Testis (tissue), 3 donors: Measurements from ENCODE around the gene ARHGAP30. TPM values are rescaled to one million over a fixed set of nuclear protein-coding genes. Genes with fewer than 3 reads are reported as not detected.
A peak's percentile ranks its signal among the peaks of the same experiment; 100 is the strongest.

Experiments
- DNase-seq: peaks from one replicate; pipeline ENCODE4 v3.0.0-alpha.2; 2019
- H3K27ac ChIP-seq, 2 donors: fragments of 200-600 bp; sonication (generic); one replicate each; pipeline ENCODE4 v1.5.1; 2019
- H3K27me3 ChIP-seq: fragments of 200-600 bp; sonication (generic); one replicate; pipeline ENCODE4 v1.5.1; 2019
- H3K36me3 ChIP-seq: fragments of 200-600 bp; sonication (generic); one replicate; pipeline ENCODE4 v1.5.1; 2017; ENCODE audit warnings: low read depth; ENCODE audit errors: missing control alignments
- H3K4me1 ChIP-seq: fragments of 200-600 bp; sonication (generic); one replicate; pipeline ENCODE4 v1.5.1; 2019
- H3K4me3 ChIP-seq, 2 donors: fragments of 200-600 bp; sonication (generic); one replicate each; pipeline ENCODE4 v1.5.1; 2017 to 2019
- H3K9me3 ChIP-seq: fragments of 200-600 bp; sonication (generic); one replicate; pipeline ENCODE4 v1.5.1; 2017
- CTCF ChIP-seq, 3 experiments: fragments of 450-650 bp in 2 of 3; fragments of 200-600 bp in 1 of 3; sonication (generic) in 1 of 3; IDR thresholded peaks; one replicate each; pipeline ENCODE4 v1.5.1; 2016 to 2019; ENCODE audit warnings: antibody characterized with exemption in 3 of 3, mild to moderate bottlenecking in 2 of 3, moderate library complexity in 1 of 3
- POLR2A ChIP-seq: fragments of 450-650 bp; IDR thresholded peaks from one replicate; pipeline ENCODE4 v1.6.1; 2017; ENCODE audit warnings: antibody characterized with exemption, mild to moderate bottlenecking, moderate library complexity
- WGBS, 2 donors: methylation state at CpG; one replicate each; pipeline ENCODE4 v1.1.5; 2018; 5-methylcytosine and 5-hydroxymethylcytosine counted together
- intact Hi-C: fragments of 100-400 bp; cut with DNase I; formaldehyde crosslinking; loops from one replicate; pipeline ENCODE4 v1.15.1; 2023; ENCODE audit warnings: low total_unique reads
- polyA plus RNA-seq: library from polyadenylated mRNA; stranded (reverse); fragments of 350-450 nt; fragmentation: Illumina TruSeq; extraction: RNeasy Lipid Tissue Mini Kit (QIAGEN cat#74804); gene quantifications from one replicate; pipeline ENCODE4 v1.2.3, GENCODE V29; 2014; ENCODE audit warnings: low read depth, low replicate concordance; ENCODE audit not compliant: insufficient read depth
- total RNA-seq, 2 donors: library from RNA; depleted of rRNA; stranded (reverse); fragments of >200 nt; gene quantifications; one replicate each; pipeline ENCODE4 v1.2.3, GENCODE V29; 2016

ARHGAP30 gene
- total and polyA plus RNA-seq, 3 donors from 2014 or later: 0.79 to 5.4 (median 1.6) TPM

DNA sequence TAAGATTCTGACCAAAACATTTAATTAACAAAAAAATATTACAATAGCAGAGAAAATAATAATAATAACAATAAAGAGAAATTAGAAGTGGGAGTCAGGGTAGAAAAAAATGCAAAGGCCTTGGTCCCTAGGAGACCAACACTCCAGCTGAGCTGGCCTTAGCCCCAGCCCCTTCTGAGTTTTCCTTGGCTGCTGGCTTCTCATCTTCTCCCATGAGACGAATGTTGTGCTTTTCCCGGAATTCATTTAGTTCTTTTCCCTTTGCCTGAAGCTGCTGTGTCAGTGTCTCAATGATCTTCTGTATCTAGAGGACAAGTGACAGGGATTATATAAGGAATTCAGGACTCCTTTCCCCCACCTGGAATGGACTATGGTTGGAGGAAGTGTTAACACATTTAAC is 30.9 kb upstream of the ARHGAP30 start:
- 28 to 54% methylated on average over 2 of the region's 2 CpGs for WGBS, 2 donors
- intact Hi-C loops: no loop called here
- Histone ChIP-seq H3K27ac (no peak overlapping the region), H3K27me3 (no peaks in the 10 kb centered on the region), H3K9me3 (no peaks in the 10 kb centered on the region), H3K4me1 (peaks cover 5% of the 10 kb centered on the region), H3K36me3 (no peaks in the 10 kb centered on the region), H3K4me3 (no peak overlapping the region)
- TF ChIP-seq POLR2A (no peak), CTCF (IDR thresholded peaks at IDR 0.05) (no peak)
- no peak for DNase-seq

- H3K27ac ChIP-seq: no peak overlapping the region
- H3K4me1 ChIP-seq: peaks cover 5% of the 10 kb centered on the region
- no peaks in the 10 kb centered on the region for H3K9me3 ChIP-seq
- intact Hi-C loops: loop anchor here (10.0 kb wide), 1 partner anchor 104 kb away; no protein-coding TSS in a partner anchor
- H3K36me3 ChIP-seq: no peaks in the 10 kb centered on the region
- TF ChIP-seq CTCF (IDR thresholded peaks at IDR 0.05): no peak
- TF ChIP-seq POLR2A: no peak
- H3K27me3 ChIP-seq: no peaks in the 10 kb centered on the region
- peak overlapping the region in 1 of 2 donors; percentile 75 for H3K4me3 ChIP-seq
- no peak for DNase-seq
- WGBS, 2 donors: 63 to 72% methylated on average over 6 to 9 of the region's 9 CpGs
Observed at GRCh38 chr1:161099090-161099802, 29.6 kb upstream of the ARHGAP30 start.

- H3K9me3 ChIP-seq: no peaks in the 10 kb centered on the region
- intact Hi-C loops: loop anchor here (10.0 kb wide), 1 partner anchor 104 kb away; no protein-coding TSS in a partner anchor
- H3K4me1 ChIP-seq: peaks cover 5% of the 10 kb centered on the region
- peak; percentile 86 for DNase-seq
- no peaks in the 10 kb centered on the region for H3K36me3 ChIP-seq
- H3K4me3 ChIP-seq: peak within 1 kb of the TSS; percentile 64 to 75
- H3K27ac ChIP-seq: peak within 1 kb of the TSS; percentile 22 to 66
- no peaks in the 10 kb centered on the region for H3K27me3 ChIP-seq
- 9 to 17% methylated on average over 14 to 50 of the region's 71 CpGs for WGBS, 2 donors
- TF ChIP-seq CTCF (IDR thresholded peaks at IDR 0.05): peak in 1 of 3 experiments; percentile 19
- TF ChIP-seq POLR2A: no peak
Observed at GRCh38 chr1:161098210-161099068, 28.7 kb upstream of the ARHGAP30 start, which contains the start of gene KLHDC9. Gene KLHDC9, plus strand, starts transcription at chr1:161098361. Its CDS starts 175 bp downstream, at chr1:161098536.

DNA sequence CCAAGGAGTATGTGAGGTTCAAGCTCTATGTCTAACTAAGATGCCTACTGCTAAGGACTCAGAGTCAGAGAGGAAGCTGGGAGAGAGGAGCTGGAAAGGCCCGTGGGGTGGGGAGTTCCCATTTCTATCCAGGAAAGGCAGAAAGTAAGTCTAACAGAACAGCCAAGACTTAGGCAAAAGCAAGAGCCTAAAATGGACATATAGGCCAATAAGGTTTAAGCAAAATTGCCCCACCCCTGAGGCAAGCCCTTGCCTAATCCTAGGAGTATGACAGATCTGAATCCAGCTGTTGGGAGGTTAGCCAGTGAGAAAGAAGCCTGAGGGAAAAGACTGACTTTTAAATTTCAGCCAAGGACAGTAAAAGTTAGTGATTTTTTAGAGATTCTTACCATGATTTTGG is 26.8 kb upstream of the ARHGAP30 start:
- TF ChIP-seq POLR2A: no peak
- TF ChIP-seq CTCF (IDR thresholded peaks at IDR 0.05): no peak
- Histone ChIP-seq H3K27me3 (no peaks in the 10 kb centered on the region), H3K9me3 (no peaks in the 10 kb centered on the region), H3K4me3 (no peak overlapping the region), H3K4me1 (peaks cover 5% of the 10 kb centered on the region), H3K27ac (no peak overlapping the region), H3K36me3 (no peaks in the 10 kb centered on the region)
- intact Hi-C loops: loop anchor here (10.0 kb wide), 1 partner anchor 102 kb away; no protein-coding TSS in a partner anchor
- WGBS, 2 donors: 54 to 65% methylated on average over 1 of the region's 1 CpG
- DNase-seq: no peak
